Muscle of back (tissue), 11 donors: ENCODE data around the gene LETM1. TPM values are rescaled to one million over a fixed set of nuclear protein-coding genes. Genes with fewer than 3 reads are reported as not detected.

Experiments
- DNase-seq, 3 donors: peaks; one replicate each; pipeline versions ENCODE4 v3.0.0 to v3.0.0-alpha.2; 2013
- polyA plus RNA-seq, 10 donors: library from polyadenylated mRNA; unstranded; fragments of 120-200 nt; gene quantifications; one replicate each; pipeline ENCODE4 v1.2.1, GENCODE V29; 2013; ENCODE audit not compliant: insufficient read length in 10 of 10

LETM1 gene
- polyA plus RNA-seq, 10 donors, result 12.1 to 16.3 (median 14.7) TPM

DNA sequence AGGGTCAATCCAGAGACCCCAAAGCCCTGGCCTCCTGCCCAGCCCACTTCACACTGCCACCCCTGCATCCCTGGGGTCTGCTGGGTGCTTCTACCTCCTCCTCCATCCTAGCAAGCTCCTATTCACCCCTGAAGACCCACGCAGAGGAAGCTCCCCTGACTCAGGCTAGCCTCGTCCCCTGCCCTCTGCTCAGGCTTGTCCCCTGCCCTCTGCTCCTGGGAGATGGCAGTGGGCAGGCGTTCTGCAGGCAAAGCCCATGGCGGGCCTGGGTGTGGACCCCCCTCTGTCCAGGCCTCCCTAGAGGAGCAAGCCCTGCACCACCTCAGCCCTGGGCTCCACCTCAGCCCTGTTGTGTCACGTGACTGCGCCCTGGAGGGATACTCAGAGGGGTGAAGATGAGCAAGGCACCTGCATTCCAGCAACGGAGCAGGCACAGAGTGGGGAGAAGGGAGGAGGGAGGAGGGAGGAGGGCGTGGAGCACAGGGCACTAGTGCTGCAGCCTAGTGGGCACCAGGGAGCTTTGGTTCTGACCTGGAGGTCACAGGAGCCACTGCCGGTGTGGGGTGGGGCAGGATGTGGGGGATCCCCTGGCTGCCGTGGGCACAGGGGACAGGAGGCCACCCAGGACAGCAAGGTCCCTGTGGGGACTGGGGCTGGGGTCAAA lies 90.4 kb downstream of the LETM1 start:
- DNase-seq, result no peak

DNA sequence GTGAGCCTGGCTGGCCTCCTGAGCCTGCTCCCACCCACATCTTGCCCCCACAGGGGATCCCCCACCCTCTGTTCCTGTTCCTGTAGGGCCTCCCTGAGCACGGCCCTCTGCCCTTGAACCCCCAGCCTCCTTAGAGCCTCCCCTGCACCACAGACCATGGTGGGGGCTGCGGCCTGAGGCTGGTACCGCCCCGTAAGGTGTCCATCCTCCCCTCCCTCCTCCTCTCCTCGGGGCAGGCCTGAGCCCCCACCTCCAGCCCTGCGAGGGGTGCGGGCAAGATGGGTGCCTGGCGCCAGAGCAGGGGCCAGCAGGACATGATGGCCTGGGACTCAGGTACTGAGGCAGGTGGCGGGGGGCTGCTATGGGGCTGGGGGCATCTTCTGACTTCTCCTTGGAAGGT lies 91.3 kb downstream of the LETM1 start:
- DNase-seq, result no peak

DNA sequence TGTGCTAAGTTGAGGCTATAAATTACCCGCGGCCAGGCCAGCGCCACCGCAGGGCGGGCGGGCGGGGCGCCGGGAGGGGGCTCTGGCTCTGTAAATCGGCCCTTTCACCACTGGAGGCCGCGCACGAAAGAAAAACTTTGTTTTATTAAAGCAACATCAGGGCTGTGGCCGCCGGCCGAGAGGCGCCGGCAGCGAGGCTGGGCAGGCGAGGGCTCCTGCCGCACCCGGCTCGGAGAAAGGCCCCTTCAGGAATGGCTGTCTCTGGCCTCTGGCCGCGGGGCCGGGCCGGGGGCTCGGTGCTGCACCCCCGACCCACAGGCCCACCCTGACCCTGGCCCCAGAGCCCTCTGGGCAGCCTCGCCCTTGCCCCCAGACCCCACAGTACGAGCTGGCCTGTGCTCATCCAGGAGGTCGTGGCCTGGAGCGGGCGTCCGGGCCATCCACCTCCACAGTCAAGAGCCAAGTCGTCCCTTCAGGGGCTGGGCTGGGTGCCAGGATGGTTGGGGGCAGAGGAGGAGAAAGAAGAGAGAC lies 92.3 kb downstream of the LETM1 start:
- peak; percentile 28 to 66 (median 51) for DNase-seq

DNA sequence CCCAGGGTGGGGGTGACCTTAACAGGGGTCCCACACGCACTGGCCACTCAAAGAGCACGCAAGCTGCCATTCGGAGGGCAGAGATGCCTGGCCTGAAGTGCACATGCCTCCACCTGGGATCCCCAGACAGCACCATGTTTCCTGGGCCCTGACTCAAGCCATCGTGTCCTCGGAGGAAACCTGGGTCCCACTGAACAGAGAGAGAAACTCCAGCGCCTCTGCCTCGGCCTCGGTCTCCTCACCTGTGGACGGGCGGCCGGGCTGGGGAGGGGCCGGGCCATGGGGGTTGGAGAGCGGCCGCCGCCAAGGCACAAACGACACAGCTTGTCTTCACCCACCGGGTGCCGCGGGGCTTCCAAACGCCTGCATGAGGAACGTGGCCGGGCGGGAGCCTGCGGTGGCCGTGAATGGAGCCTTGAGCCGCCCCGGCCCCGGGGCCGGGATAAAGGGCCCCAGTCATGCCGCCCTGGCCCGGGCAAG lies 92.8 kb downstream of the LETM1 start:
- no peak for DNase-seq

DNA sequence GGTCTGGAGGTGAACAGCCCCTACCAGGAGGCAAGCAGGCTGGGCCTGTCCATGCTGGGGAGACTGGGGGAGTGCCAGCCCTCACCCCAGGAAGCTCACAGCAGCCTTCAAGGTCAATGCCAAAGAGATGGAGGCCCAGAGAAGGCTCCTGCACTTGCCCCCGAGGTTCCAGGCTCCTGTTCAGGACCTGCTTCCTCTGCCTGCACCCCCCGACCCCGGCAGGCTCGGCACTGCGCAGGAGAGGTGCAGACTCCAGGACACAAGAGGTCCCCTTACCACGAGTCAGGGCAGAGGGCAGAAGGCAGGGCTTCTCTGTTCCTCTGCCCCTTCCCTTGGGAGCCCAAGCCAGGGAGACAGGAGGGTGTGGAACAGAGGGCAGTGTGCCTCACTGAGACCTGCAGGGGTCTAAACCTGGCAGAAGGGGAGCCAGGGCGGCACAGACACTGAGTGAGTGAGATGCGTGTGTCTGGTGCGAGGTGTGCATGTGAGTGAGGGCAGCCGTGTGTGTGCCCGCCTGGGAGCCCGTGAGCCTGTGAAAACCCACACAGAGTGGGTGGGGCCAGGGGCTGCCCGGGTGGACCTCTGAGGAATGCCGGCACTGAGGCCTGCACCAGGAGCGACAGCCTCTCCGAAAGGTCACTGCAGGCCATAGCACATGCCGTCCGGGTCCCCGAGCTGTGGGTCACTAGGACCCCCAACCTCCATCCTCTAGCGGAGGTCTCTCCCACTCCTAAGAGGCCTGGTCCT lies 93.5 kb downstream of the LETM1 start:
- DNase-seq, result no peak

Other genes starting within 250 kb of the LETM1 start
- 1 to 10 TPM in 9 of 10 donors, under 1 TPM in 1; 0.92 to 1.6 (median 1.2) TPM for gene FAM53A, start 171.8 kb downstream of the LETM1 start, polyA plus RNA-seq
- 10 to 100 TPM; 34.8 to 57.7 (median 38.8) TPM for gene SLBP, start 143.8 kb downstream of the LETM1 start, polyA plus RNA-seq
- 10 to 100 TPM; 14.6 to 27.8 (median 22.0) TPM for gene TMEM129, start 134.8 kb downstream of the LETM1 start, polyA plus RNA-seq
- 10 to 100 TPM; 17.2 to 39.8 (median 26.8) TPM for gene TACC3, start 134.6 kb downstream of the LETM1 start, polyA plus RNA-seq
- gene FGFR3, start 62.9 kb downstream of the LETM1 start, polyA plus RNA-seq, result 10 to 100 TPM in 2 of 10 donors, 1 to 10 TPM in 4, under 1 TPM in 4; 0.56 to 15.4 (median 1.2) TPM
- gene NSD2, start 15.2 kb upstream of the LETM1 start, polyA plus RNA-seq, result 10 to 100 TPM; 37.1 to 61.6 (median 49.4) TPM
- gene NELFA, start 152.8 kb upstream of the LETM1 start, polyA plus RNA-seq, result 10 to 100 TPM; 16.8 to 25.6 (median 20.7) TPM
- 1 to 10 TPM; 1.4 to 2.9 (median 2.3) TPM for gene NAT8L, start 203.2 kb upstream of the LETM1 start, polyA plus RNA-seq